ENCODE measurements around the gene TMEM54.

DNA sequence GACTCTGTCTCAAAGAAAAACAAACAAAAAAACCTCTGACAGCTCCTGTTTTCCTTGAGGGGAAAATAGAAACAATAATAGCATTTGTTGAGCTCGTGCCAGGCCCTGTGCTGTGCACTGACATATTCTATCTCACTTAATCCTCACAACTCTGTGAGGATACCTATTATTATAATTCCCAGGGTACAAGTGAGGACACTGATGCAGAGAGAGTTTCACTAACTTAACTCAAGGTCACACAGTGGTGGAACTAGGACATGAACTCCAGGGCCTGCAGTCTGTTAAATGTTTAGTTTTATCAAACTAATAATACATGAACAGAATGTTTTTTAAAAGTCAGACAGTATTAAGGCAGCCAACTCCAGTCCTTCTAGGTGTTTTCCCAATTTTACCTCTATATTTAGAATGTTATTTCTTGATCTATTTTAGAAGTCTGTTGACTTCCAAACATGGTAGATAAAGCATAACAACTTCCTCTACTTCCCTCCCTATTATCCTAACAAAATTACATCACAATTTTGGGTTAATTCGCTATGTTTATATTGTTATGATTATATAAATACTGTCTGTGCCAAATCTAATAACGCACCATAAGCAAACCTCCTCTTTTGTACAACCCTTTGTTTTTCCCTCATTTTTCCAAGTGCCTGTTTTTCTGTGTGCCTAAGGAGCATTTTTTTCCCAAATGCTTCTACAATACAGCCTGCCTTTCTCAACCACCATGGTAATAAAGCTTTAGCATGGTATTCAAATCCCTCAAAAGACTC, 35.4 kb downstream of the TMEM54 start:
- TF ChIP-seq EZH2 (IDR thresholded peaks at IDR 0.05; ENCODE audit: borderline replicate concordance, insufficient read depth, low read depth, low read length, poor library complexity, severe bottlenecking), result no peak
- TF ChIP-seq, protein P1, sequence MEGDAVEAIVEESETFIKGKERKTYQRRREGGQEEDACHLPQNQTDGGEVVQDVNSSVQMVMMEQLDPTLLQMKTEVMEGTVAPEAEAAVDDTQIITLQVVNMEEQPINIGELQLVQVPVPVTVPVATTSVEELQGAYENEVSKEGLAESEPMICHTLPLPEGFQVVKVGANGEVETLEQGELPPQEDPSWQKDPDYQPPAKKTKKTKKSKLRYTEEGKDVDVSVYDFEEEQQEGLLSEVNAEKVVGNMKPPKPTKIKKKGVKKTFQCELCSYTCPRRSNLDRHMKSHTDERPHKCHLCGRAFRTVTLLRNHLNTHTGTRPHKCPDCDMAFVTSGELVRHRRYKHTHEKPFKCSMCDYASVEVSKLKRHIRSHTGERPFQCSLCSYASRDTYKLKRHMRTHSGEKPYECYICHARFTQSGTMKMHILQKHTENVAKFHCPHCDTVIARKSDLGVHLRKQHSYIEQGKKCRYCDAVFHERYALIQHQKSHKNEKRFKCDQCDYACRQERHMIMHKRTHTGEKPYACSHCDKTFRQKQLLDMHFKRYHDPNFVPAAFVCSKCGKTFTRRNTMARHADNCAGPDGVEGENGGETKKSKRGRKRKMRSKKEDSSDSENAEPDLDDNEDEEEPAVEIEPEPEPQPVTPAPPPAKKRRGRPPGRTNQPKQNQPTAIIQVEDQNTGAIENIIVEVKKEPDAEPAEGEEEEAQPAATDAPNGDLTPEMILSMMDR (IDR thresholded peaks at IDR 0.05), result no peak
